CD4-positive, alpha-beta T cell treated with Interleukin-6 for 4 hours (primary cell): ENCODE data around the gene LRFN5.

Experiments
- DNase-seq: peaks from one replicate; pipeline ENCODE4 v3.0.0-alpha.2; 2020; ENCODE audit warnings: mixed read lengths

The LRFN5 gene

DNA sequence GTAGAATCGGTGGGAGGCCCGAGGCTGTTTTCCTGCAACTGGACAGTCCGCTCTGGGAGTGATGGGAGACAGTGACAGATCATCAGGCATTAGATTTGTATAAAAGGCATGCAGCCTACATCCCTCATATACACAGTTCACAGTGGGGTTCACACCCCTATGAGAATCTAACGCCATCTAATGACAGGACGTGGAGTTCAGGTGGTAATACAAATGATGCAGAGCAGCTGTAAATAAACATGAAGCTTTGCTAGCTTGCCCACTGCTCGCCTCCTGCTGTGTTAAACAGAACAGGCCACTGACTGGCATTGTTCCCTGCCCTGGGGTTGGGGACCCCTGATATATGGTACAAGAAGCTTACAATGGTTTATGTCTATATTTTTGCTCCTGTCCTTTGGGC is 179.0 kb downstream of the LRFN5 start:
- DNase-seq: no peak

GRCh38 chr14:41799817-41800216 is 193.1 kb downstream of the LRFN5 start:
- DNase-seq: no peak

DNA sequence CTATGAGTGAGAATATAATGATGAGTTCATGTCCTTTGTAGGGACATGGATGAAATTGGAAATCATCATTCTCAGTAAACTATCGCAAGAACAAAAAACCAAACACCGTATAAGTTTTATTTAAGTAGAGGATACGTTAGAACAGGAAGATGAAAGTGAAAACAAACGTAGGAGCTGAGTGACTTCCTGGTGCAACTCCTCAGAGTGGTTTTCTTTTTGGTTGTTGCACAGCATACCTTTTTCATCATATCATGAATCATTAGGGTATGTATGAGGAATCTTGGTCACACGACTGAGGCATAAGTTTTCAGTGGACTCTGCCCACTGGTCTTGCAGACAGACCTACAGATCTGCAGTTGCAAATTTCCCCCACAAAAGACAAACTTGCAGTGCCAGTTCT is 199.0 kb downstream of the LRFN5 start:
- no peak for DNase-seq

GRCh38 chr14:41806366-41806975 is 199.8 kb downstream of the LRFN5 start:
- DNase-seq: no peak

DNA sequence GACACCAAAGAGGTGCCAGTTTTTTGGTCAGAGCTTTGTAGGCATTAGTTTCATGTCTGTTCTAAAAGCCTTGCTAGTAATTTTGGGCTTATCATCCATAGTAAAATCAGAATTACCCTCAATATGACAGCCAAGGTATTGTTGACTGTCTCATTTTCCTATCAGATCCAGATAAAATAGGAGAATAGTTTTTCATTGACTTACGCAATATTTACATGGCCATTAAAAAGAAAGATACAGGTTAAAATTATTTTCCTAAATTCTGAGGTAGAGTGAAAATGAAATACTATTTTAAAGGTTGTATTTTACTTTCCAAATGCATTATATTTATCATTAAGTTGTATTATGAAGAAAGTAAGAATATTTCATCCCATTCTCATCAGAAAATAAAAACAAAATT is 203.7 kb downstream of the LRFN5 start:
- no peak for DNase-seq

GRCh38 chr14:41817626-41818025 is 210.9 kb downstream of the LRFN5 start:
- no peak for DNase-seq

GRCh38 chr14:41824441-41824840 is 217.8 kb downstream of the LRFN5 start:
- no peak for DNase-seq

DNA sequence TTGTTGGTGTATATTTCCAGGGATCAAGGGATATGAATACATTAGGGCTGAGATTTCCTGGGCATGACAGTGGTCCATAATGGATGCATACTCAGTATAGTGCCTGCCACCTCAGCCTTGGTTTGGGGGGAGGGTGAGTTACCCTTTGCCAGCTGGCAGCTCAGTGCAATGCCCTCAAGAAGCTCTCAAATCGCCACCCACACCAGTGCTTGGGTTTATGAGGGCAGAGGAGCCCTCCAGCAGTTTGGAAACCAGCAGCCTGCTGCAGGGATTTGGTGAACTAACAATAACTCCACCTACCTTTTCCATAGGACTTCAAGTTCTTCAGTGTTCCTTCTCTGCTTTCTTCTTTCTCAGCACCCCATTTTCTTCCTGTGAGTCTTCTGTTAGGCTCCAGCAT is 218.9 kb downstream of the LRFN5 start:
- DNase-seq: no peak

DNA sequence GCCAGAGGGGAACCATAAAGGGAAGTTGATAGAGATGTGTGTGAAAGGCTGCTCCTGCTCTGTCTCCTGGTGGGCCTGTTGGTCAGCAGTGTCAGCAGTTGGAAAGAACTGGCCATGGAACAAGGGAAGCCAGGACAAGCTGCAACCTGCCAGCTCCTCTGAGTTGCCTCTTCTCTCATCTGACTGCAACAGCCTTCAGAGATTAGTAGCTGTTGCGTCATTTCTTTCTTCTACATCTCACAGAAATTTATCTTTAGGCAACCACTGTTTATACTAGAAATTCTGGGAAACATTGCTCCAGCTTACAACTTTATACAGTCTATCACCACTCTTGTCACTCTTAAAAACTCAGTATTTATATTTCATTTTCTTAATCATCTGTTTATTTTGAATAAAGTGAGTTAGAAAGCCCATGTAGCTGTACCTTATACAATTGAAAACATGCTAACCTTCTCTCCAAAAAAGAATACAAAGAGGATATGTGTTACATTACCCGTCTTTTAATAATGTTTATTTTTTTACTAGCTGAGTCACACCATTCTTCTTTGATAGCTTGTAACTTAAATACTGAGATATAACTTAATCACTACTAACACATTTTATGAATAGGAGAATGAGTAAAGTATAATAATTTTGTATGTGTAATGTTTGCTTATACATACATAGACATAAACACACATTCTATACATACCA is 224.2 kb downstream of the LRFN5 start:
- no peak for DNase-seq

DNA sequence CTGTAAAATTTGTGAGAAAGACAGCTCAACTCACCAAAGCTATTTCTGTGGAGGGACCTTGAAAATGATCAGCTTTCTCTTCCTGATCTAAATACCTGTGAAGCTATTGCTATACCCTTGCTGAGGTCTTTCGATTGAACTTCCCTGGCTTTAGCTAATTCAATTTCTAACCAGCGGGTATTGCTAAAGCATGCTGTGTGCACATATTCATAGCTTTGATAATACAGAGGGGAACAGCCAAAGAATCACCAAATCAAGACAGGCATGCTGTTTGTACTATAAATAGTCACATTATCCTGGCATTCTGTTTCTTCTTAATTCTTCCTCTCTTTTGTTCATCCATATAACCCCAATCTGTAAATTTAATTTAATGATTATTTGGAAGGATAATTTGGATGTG is 233.0 kb downstream of the LRFN5 start:
- DNase-seq: no peak

GRCh38 chr14:41859336-41859735 is 252.7 kb downstream of the LRFN5 start:
- no peak for DNase-seq

- DNase-seq: no peak
These were observed 253.9 kb downstream of the LRFN5 start for GRCh38 chr14:41860586-41860985.

DNA sequence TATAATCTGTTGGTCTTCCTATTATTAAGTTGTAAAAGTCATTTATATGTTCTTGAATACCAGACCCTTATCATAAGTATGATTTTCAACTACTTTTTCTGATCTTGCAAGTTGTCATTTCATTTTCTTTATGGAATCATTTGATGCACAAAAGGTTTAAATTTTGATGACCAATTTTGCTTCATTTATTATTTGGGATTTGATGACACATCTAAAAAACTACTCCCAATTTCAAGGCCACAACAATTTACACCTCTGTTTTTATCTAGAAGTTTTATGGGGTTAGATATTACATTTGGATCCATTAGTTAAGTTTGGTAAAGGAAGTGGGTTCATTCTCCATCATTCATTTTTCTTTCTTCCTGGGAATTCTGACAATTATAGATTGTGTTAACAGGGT is 259.2 kb downstream of the LRFN5 start:
- no peak for DNase-seq

DNA sequence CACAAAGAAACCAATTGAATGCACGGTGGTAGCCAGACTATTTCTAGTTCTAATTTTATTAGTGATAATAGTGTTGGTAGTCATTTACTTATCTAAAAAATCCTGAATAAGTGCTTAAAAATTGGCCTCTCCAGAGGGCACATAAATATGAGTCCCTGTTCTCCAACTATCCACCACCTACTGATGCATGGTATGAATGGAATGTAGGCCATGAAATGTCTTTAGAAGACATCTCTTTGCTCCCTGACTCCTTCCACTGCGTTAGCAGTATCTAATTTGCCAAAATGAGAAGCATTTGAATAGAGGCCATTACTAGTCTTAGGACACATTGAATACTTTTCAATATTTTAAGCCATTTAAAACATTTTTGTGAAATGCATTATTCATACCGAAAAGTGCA is 261.7 kb downstream of the LRFN5 start:
- no peak for DNase-seq

DNA sequence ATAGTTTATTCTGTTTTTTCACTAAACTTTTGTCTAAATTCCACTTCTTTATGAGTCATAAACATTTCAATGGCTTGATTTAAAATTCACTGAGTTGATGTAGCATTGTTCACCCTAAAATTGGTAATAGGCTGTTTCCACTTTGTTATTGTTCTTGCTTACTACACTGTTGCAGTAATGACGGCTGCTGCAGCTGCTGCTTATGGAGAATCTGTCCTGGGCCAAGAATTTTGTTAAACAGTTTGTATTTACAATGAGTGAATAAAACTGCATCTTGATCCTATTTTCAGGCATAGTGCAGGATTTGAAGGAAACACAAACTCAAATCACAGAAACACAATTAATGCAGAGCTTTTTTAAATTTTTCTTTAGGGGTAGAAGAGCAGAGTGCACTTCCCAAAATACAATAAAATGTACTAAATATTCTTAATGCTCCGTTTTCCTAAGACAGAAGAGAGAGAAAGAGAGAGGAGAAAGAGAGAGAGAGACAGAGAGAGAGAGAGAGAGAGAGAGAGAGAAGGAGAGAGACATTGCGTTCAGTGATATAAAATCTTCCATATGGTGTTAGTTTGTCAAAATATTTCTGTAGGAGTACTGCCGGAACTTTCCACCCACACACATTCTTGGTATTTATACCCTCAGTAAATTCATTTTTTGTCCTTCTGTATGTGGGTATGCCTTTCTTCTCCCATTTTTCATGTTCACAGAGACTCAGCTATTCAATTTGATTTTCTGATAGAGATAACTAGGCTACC is 266.4 kb downstream of the LRFN5 start:
- no peak for DNase-seq

DNA sequence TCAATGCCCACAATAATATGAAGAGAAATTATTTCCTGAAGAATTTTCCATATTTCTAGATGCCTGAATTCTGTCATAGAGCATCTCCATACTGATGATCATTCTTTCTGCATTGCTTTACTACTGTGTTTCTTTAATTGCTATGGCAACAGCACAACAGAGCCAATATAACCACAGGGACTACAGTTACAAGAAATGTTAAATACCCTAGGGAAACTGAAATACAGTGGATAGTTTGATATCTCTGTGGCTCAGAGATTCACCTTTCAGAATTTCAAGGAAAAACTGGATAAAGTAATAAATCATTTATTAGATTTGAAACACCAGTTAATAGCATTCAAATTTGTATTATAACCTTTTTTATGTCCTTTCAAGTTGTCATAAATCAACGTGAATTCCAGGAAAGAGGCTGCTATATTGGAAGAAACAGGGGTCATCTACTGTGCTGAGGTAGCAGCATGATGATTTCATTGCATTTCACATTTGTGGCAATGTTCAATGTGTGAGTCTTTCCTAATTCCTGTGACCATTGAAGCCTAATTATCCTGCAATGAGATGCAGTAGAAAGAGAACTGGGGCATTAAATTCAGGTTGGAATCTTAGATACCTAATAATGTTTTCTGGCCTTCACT is 267.1 kb downstream of the LRFN5 start:
- no peak for DNase-seq

- no peak for DNase-seq
These were observed 268.4 kb downstream of the LRFN5 start for GRCh38 chr14:41875116-41875515.

GRCh38 chr14:41878321-41878720 is 271.6 kb downstream of the LRFN5 start:
- DNase-seq: no peak

DNA sequence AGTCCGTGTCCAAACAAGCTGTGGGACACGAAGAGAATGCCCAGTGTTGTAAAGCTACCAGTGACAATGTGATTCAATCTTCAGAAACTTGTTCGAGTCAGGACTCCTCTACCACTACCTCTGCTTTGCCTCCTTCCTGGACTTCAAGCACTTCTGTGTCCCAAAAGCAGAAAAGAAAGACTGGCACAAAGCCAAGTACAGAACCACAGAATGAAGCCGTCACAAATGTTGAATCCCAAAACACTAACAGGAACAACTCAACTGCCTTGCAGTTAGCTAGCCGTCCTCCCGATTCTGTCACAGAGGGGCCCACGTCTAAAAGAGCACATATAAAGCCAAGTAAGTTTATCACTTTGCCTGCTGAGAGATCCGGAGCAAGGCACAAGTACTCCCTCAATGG is 284.9 kb downstream of the LRFN5 start:
- no peak for DNase-seq

DNA sequence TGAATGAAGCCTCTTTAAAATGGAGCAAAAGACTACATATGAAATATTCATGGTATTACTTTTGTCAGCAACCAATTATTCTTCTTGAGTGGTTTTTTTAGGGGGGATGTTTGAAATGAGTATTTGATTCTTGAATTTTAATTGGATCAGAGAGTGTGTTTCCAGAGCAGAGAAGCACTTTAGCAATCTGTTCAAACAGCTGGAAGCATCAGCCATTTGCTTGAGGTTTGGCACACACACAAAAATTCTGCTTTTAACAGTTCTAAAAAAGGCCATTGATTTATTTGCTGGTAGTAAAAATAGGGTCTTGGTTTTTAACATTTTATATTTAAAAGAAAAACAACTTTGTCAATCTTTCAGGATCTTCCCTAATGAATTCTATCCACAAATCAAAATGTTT is 292.7 kb downstream of the LRFN5 start:
- no peak for DNase-seq

DNA sequence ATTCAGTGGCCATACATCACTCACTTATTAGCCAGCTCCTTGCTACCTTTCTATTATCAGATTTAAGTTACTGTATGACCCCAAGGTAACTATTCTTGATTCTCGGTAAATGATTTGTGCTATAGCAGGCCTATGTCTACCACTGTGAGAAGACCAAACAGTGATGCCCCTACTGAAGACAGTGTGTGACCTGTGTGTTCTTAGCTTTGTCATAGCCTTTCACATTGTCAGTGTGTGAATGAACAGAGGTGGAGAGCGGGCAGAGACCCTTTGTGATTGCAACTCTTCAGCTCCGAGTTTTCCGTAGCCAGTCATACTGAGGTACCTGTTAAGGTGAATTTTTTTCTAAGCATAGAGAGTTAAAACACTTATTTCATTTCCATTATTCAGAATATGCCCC is 294.0 kb downstream of the LRFN5 start:
- DNase-seq: no peak

DNA sequence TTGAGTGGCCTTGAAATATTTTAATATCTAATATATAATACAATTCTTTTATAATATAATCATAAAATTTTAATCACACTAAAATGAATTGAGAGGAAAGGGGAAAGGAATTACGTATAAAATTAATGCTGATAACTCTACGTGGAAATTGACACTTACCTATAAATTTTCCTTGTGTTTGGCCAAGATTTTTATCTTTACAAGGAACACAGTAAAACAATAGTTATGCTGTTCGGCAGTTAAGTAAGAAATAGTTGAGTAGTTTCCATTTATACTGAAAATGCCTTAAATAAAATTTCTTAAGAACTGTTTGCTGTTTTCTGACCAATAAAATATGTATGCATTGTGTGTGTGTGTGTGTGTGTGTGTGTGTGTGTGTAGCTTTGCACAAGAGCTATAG is 294.4 kb downstream of the LRFN5 start:
- DNase-seq: no peak

- DNase-seq: no peak
These were observed 298.8 kb downstream of the LRFN5 start for GRCh38 chr14:41905394-41905964.
